Activated CD4-positive, alpha-beta T cell treated with anti-CD3 and anti-CD28 coated beads for 36 hours (primary cell): Measurements from ENCODE around the gene ZNF396. TPM values are rescaled to one million over a fixed set of nuclear protein-coding genes. Genes with fewer than 3 reads are reported as not detected.

Experiments
- ATAC-seq: fragments of 200-7000 bp; cut with Tn5 transposase; one replicate; pipeline ENCODE4 v1.10.0; 2021; ENCODE audit warnings: mild to moderate bottlenecking, moderate library complexity
- CTCF ChIA-PET: fragments of 350-600 bp; sonication (Branson Sonifier 250); formaldehyde crosslinking; loops from one replicate; lab custom pipeline; 2021; ENCODE audit warnings: antibody characterized with exemption; lab: Charles Lee
- POLR2A ChIA-PET: fragments of 350-600 bp; sonication (Branson Sonifier 250); formaldehyde crosslinking; loops from one replicate; lab custom pipeline; 2021; ENCODE audit warnings: antibody characterized with exemption, inconsistent platforms; lab: Charles Lee
- DNase-seq: peaks from one replicate; pipeline ENCODE4 v3.0.0-alpha.2; 2020
- H3K27ac Mint-ChIP-seq: one replicate; pipeline ENCODE4 v1.8.0; 2021; ENCODE audit warnings: mixed read lengths
- H3K27me3 Mint-ChIP-seq: one replicate; pipeline ENCODE4 v1.8.0; 2021; ENCODE audit warnings: mixed read lengths
- H3K36me3 Mint-ChIP-seq: one replicate; pipeline ENCODE4 v1.8.0; 2021; ENCODE audit warnings: low read depth, mixed read lengths
- H3K4me1 Mint-ChIP-seq: one replicate; pipeline ENCODE4 v1.8.0; 2021; ENCODE audit warnings: mixed read lengths
- H3K4me3 Mint-ChIP-seq: one replicate; pipeline ENCODE4 v1.8.0; 2021; ENCODE audit warnings: mild to moderate bottlenecking, moderate library complexity, mixed read lengths
- H3K9me3 Mint-ChIP-seq: one replicate; pipeline ENCODE4 v1.8.0; 2021; ENCODE audit warnings: low read depth, mixed read lengths
- intact Hi-C, 2 experiments: fragments of 100-400 bp; cut with DNase I in 1 of 2; cut with micrococcal nuclease in 1 of 2; formaldehyde crosslinking; loops; one replicate each; pipeline versions ENCODE4 v1.14.2 to v1.15.1; 2022 to 2024; cut with DNase I, micrococcal nuclease
- total RNA-seq, 2 experiments: library from RNA; stranded (reverse); gene quantifications; one replicate each; pipeline ENCODE4 v1.2.3, GENCODE V29; 2021

Gene ZNF396
- total RNA-seq, 2 experiments from 2014 or later: 0.47 to 1.1 TPM

DNA sequence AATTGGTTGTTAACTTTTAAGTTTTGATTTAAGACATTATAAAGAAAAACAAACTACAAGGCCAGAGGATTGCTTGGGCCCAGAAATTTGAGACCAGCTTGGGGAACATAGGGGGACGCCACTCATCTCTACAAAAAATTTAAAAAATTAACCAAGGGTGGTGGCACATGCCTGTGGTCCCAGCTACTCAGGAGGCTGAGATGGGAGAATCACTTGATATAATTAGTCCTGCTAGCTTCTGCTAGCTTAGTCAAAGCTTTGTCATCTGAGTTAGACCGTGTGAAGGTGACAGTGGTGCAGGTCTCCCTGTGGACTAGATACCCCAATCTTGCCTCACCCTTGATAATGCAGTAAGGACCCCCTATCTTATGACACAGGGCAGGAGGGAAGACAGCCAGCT, 6.0 kb upstream of the ZNF396 start:
- Mint-ChIP-seq H3K9me3 (no peaks in the 10 kb centered on the region), H3K4me1 (peaks cover 2% of the 10 kb centered on the region), H3K4me3 (no peak overlapping the region), H3K36me3 (no peaks in the 10 kb centered on the region), H3K27ac (no peak overlapping the region), H3K27me3 (peaks cover 6% of the 10 kb centered on the region)
- ATAC-seq: no peak
- DNase-seq: no peak
- POLR2A ChIA-PET: interaction anchor here (0.7 kb wide), 1 partner anchor 778 kb away, joined by 3 read pairs; no protein-coding TSS in a partner anchor
- CTCF ChIA-PET: interaction anchor here (0.5 to 1.2 kb wide), 2 partner anchors 151 to 160 kb away, joined by 3 to 4 read pairs; no protein-coding TSS in a partner anchor
- intact Hi-C loops: no loop called here

DNA sequence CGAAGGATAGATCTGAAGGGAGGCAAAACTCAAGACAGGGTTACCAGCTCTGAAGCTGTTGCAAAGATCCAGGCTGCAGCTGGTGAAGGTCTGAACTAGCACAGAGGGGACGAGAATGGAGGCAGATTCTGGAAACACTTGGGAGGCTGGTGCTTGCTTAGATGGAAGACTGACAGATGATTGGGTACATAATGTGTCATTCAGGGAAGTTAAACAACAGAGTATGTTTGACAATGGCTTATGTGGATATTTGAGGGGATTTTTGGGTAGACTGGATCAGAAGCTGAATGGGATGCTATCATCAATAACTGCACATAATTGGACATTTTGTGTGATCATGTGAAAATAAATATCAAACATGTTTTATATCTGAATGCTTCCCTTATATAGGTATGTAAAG, 2.3 kb upstream of the ZNF396 start:
- DNase-seq (no peak), ATAC-seq (no peak)
- ChIA-PET CTCF (interaction anchor here (1.9 kb wide), 1 partner anchor 24 kb away, joined by 6 read pairs; no protein-coding TSS in a partner anchor), POLR2A (no interaction called here)
- H3K4me1 Mint-ChIP-seq: peaks cover 4% of the 10 kb centered on the region
- H3K36me3 Mint-ChIP-seq: no peaks in the 10 kb centered on the region
- peaks cover 3% of the 10 kb centered on the region for H3K27me3 Mint-ChIP-seq
- intact Hi-C loops: no loop called here
- no peak overlapping the region for H3K27ac Mint-ChIP-seq
- no peaks in the 10 kb centered on the region for H3K9me3 Mint-ChIP-seq
- H3K4me3 Mint-ChIP-seq: no peak overlapping the region

- CTCF ChIA-PET: interaction anchor here (0.6 kb wide), 1 partner anchor 239 kb away, joined by 3 read pairs; no protein-coding TSS in a partner anchor
- DNase-seq (no peak), ATAC-seq (no peak)
- H3K27me3 Mint-ChIP-seq: no peaks in the 10 kb centered on the region
- no peaks in the 10 kb centered on the region for H3K9me3 Mint-ChIP-seq
- no peak overlapping the region for H3K27ac Mint-ChIP-seq
- intact Hi-C loops: no loop called here
- H3K4me3 Mint-ChIP-seq: no peak overlapping the region
- peaks cover 4% of the 10 kb centered on the region for H3K4me1 Mint-ChIP-seq
- no peaks in the 10 kb centered on the region for H3K36me3 Mint-ChIP-seq
- POLR2A ChIA-PET: no interaction called here
These were observed 1.4 kb upstream of the ZNF396 start for GRCh38 chr18:35378574-35378896.

- H3K27ac Mint-ChIP-seq: no peak overlapping the region
- H3K36me3 Mint-ChIP-seq: no peaks in the 10 kb centered on the region
- no peaks in the 10 kb centered on the region for H3K9me3 Mint-ChIP-seq
- no peaks in the 10 kb centered on the region for H3K27me3 Mint-ChIP-seq
- DNase-seq (no peak), ATAC-seq (no peak)
- peaks cover 4% of the 10 kb centered on the region for H3K4me1 Mint-ChIP-seq
- intact Hi-C loops: loop anchor here in 1 of 2 experiments (1.0 to 2.0 kb wide), 3 partner anchors 34 to 595 kb away; partner anchors contain the start of genes INO80C, RMP24 and ZNF24
- POLR2A ChIA-PET: no interaction called here
- peak overlapping the region; percentile 71 for H3K4me3 Mint-ChIP-seq
- CTCF ChIA-PET: no interaction called here
These were observed 887 bp upstream of the ZNF396 start for GRCh38 chr18:35377875-35378573.

- Mint-ChIP-seq H3K9me3 (no peaks in the 10 kb centered on the region), H3K27ac (peak overlapping the region; percentile 19), H3K4me3 (peak overlapping the region; percentile 71), H3K36me3 (no peaks in the 10 kb centered on the region), H3K27me3 (no peaks in the 10 kb centered on the region), H3K4me1 (peaks cover 13% of the 10 kb centered on the region)
- DNase-seq (peak; percentile 32), ATAC-seq (peak; percentile 52)
- intact Hi-C loops: loop anchor here in 1 of 2 experiments (2.0 kb wide), 1 partner anchor 596 kb away; the partner anchor contains the start of gene RMP24
- ChIA-PET CTCF (no interaction called here), POLR2A (no interaction called here)
These were observed 770 bp downstream of the ZNF396 start for GRCh38 chr18:35376393-35376741.

GRCh38 chr18:35374708-35375107, 2.4 kb downstream of the ZNF396 start:
- no peak for ATAC-seq

DNA sequence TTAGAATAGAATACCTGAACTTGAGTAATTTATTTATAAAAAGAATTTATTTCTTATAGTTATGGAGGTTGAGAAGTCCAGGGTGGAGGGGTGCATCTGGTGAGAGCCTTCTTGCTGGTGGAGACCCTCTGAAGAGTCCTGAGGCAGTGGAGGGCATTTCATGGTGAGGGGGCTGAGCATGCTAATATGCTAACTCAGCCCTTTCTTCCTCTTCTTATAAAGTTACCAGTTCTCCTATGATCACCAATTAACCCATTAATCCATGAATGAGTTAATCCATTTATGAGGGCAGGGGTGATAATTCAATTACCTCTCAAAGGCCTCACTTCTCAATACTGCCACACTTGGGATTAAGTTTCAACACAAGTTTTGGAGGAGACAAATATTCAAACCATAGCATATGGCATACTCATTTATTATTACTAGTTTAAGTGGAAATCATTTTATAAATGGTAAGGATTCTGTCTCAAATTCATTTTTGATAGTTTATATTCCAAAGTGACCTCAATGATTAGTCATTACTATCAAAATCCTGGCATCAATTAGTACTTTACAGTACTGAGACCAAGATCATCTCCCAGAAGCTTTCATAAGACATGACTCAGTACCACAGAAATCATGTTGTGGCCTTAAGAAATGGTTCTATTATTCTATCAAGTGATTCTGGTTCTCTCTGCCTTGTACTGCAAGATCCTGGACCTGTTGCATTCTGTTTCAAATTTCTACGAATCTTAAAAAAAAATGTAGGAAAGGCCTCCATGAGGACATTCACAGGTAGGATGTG, 5.5 kb downstream of the ZNF396 start:
- CTCF ChIA-PET: interaction anchor here (2.3 kb wide), 1 partner anchor 15 kb away, joined by 6 read pairs; no protein-coding TSS in a partner anchor
- intact Hi-C loops: no loop called here
- H3K4me3 Mint-ChIP-seq: no peak overlapping the region
- no peak overlapping the region for H3K27ac Mint-ChIP-seq
- peaks cover 13% of the 10 kb centered on the region for H3K4me1 Mint-ChIP-seq
- ATAC-seq: peak; percentile 63
- H3K27me3 Mint-ChIP-seq: no peaks in the 10 kb centered on the region
- POLR2A ChIA-PET: no interaction called here
- H3K9me3 Mint-ChIP-seq: no peaks in the 10 kb centered on the region
- DNase-seq: no peak
- no peaks in the 10 kb centered on the region for H3K36me3 Mint-ChIP-seq

More at GRCh38 chr18:35374708-35375107, 2.4 kb downstream of the ZNF396 start:
- Mint-ChIP-seq H3K4me3 (no peak overlapping the region), H3K9me3 (no peaks in the 10 kb centered on the region), H3K4me1 (peaks cover 13% of the 10 kb centered on the region), H3K27ac (no peak overlapping the region), H3K36me3 (no peaks in the 10 kb centered on the region), H3K27me3 (no peaks in the 10 kb centered on the region)
- CTCF ChIA-PET: interaction anchor here (0.8 to 2.7 kb wide), 5 partner anchors 11 to 350 kb away, joined by 3 to 17 read pairs (median 4); no protein-coding TSS in a partner anchor
- intact Hi-C loops: no loop called here
- DNase-seq: no peak
- POLR2A ChIA-PET: no interaction called here

DNA sequence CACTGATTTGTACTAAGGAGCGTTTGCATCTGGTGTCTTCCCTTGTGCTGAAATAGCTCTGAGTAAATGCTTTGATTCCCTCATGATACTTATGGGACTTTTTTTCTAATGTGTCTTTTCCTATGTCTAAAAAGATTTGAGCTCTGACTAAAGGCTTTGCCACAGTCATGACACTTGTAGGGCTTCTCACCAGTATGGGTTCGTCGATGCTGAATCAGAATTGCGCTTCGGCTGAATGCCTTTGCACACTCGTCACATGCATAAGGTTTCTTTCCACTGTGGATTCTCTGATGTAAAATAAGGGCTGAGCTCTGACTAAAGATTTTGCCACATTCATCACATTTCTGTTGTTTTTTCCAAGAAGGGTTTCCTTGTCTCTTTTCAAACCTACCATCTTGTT, 8.0 kb downstream of the ZNF396 start:
- no peak overlapping the region for H3K27ac Mint-ChIP-seq
- no peak for ATAC-seq
- peaks cover 8% of the 10 kb centered on the region for H3K4me1 Mint-ChIP-seq
- no peak for DNase-seq
- H3K27me3 Mint-ChIP-seq: peaks cover 2% of the 10 kb centered on the region
- H3K9me3 Mint-ChIP-seq: no peaks in the 10 kb centered on the region
- intact Hi-C loops: no loop called here
- H3K4me3 Mint-ChIP-seq: no peak overlapping the region
- ChIA-PET POLR2A (no interaction called here), CTCF (interaction anchor here (0.6 to 1.8 kb wide), 3 partner anchors 11 to 146 kb away, joined by 3 to 5 read pairs (median 3); no protein-coding TSS in a partner anchor)
- no peaks in the 10 kb centered on the region for H3K36me3 Mint-ChIP-seq

DNA sequence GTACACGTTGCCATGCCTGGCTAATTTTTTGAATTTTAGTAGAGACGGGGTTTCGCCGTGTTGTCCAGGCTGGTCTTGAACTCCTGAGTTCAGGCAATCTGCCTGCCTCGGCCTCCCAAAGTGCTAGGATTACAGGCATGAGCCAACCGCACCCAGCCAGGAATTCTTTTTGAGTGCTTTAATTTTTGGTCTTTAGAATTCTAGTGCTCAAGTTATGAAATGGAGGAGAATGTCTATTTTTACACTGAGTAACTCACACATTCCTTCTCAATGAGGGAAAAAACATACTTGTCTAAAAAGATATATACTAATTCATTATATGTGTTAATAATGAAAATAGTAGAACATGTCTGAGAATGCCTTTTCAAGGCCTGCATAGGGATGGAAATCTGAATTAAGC, 8.5 kb downstream of the ZNF396 start:
- no peak for ATAC-seq

DNA sequence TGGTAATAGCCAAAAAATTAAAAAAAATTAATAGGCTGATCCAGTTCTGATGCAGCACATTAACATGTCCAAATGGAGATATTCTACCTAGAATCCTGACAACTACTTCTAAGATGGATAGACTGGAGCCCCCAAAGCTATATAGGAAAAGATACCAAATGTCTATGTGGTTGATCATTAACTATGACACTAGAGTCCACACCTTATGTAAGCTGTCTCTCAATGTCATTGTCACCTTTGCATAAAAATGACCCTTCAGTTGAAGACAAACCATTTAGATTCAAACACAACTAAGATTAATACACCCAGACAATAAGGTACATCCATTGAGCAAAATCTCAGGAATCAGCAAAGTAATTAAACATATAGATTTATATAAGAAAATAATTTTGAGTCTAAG, 14.6 kb downstream of the ZNF396 start:
- Mint-ChIP-seq H3K9me3 (no peaks in the 10 kb centered on the region), H3K4me3 (no peak overlapping the region), H3K36me3 (no peaks in the 10 kb centered on the region), H3K27me3 (peaks cover 2% of the 10 kb centered on the region), H3K4me1 (no peaks in the 10 kb centered on the region), H3K27ac (no peak overlapping the region)
- ChIA-PET CTCF (interaction anchor here (1.2 to 1.5 kb wide), 3 partner anchors 15 to 24 kb away, joined by 3 to 5 read pairs (median 5); no protein-coding TSS in a partner anchor), POLR2A (no interaction called here)
- no peak for ATAC-seq
- intact Hi-C loops: no loop called here
- DNase-seq: no peak

More for the DNA sequence above, 8.5 kb downstream of the ZNF396 start:
- intact Hi-C loops: no loop called here
- Mint-ChIP-seq H3K4me3 (no peak overlapping the region), H3K4me1 (peaks cover 8% of the 10 kb centered on the region), H3K27ac (no peak overlapping the region), H3K9me3 (no peaks in the 10 kb centered on the region), H3K27me3 (peaks cover 2% of the 10 kb centered on the region), H3K36me3 (no peaks in the 10 kb centered on the region)
- CTCF ChIA-PET: interaction anchor here (0.6 to 0.7 kb wide), 2 partner anchors 138 to 146 kb away, joined by 3 read pairs; no protein-coding TSS in a partner anchor
- DNase-seq: no peak
- POLR2A ChIA-PET: no interaction called here

GRCh38 chr18:35361570-35362321, 15.4 kb downstream of the ZNF396 start:
- Mint-ChIP-seq H3K27ac (no peak overlapping the region), H3K4me1 (no peaks in the 10 kb centered on the region), H3K4me3 (no peak overlapping the region), H3K27me3 (peaks cover 2% of the 10 kb centered on the region), H3K9me3 (no peaks in the 10 kb centered on the region), H3K36me3 (no peaks in the 10 kb centered on the region)
- CTCF ChIA-PET: interaction anchor here (1.2 to 1.5 kb wide), 3 partner anchors 14 to 25 kb away, joined by 3 to 5 read pairs (median 5); no protein-coding TSS in a partner anchor
- intact Hi-C loops: no loop called here
- POLR2A ChIA-PET: no interaction called here
- no peak for DNase-seq
- ATAC-seq: no peak
